GM19455 (cell line): ENCODE data around the gene SLC12A8.

Experiments used
- ATAC-seq: cut with Tn5 transposase; IDR thresholded peaks from one replicate; pipeline ENCODE4 v1.9.1; 2021; ENCODE audit not compliant: unreplicated experiment

The SLC12A8 gene

DNA sequence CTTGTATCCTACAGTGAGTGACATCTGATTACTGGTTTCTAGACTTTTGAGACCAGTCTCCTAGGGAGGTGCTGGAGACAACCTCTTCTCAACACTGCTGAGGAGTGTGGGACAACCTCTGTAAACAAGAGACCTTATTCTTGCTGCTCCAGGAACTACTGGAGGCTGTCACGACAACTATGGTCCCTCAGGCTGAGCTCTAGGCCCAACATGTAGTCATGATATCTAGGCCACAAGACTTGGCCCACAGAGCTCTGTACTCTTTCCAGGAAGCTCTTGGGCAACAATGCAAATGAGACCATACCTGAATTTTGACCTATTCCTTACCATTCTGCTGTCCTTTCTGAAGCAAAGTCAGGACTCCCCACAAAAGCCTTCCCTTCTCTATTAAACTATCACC lies 132.5 kb downstream of the SLC12A8 start:
- ATAC-seq: no peak

DNA sequence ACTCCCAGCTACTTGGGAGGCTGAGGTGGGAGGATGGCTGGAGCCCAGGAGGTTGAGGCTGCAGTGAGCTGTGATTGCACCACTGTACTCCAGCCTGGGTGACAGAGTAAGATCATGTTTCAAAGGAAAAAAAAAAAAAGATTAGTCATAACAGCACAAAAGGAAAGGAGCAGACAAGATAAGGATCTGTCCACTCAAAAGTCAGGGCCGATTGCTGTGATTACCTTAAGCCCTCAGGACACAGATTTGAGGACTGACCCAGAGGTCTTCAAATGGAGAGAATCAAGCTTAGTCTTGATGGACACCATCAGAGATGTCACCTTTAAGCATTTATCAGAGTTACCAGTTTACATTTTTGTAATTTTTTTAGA lies 132.9 kb downstream of the SLC12A8 start:
- ATAC-seq: no peak

DNA sequence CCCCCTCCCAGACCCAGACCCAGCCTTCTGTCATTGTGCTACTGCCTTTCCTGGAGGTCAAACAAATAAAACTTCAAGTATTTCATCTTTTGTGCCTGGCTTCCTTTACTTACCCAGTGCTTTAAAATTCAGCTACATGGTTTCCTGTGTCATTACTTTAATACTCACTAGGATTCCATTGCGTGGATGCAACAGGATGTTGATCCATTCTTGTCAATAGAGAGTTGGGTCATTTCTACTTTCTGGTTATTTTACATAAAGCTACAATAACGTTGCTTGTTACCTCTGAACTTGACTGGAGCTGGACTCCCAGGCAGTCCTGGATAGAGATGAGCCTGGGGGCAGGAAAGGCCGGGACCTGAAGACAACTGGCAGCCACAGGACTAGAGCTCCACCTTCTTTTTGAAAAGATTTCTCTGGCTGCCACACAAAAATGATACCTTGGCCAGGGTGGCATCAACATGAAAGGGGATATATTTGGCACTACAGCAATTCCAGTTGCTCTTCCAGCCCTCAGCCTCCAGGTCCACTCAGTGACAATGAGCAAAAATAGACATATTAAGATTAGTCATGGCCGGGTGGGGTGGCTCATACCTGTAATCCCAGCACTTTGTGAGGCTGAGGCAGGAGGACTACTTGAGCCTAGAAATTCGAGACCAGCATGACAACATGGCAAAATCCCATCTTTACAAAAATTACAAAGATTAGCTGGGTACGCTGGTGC lies 133.4 kb downstream of the SLC12A8 start:
- ATAC-seq: no peak

- ATAC-seq: no peak
Observed at GRCh38 chr3:125077864-125078263, 134.7 kb downstream of the SLC12A8 start.

DNA sequence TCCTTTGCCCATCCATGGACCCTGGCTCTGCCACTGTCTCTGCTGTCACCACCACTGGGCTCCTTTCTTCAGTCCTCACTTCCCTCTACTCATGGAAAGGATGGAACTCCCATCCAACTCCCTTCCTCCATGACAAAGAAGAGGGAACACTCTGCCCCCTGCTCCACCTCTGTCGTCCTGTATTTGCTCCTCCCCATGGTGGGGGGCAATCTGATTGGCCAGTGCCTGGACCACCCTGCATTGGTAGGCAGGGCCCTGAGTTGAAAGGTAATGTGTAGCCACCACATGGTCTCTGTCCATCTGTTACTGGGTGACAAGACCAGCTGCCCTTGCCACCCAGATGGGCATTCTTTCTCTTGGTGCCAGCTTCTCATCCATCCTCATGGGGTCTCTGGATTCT lies 136.1 kb downstream of the SLC12A8 start:
- ATAC-seq: no peak

DNA sequence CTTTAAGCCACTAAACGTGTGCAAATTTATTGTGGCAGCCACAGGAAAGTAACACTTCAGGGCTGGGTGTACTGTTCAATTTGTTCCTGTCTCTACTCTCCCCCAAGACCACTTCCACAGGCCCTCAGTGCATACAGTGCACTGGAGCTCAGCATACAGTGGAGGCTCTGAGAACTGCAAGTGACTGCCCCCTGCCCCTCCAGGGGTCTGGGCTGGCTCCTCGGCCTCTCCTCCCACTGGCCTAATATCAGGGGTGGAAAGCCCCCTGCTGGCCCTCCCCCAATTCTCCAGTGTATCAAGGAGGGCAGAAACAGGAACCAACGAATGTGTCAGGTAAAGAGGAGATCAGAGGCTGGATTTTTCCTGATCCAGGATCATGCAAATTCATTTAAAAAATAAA lies 136.8 kb downstream of the SLC12A8 start:
- no peak for ATAC-seq

DNA sequence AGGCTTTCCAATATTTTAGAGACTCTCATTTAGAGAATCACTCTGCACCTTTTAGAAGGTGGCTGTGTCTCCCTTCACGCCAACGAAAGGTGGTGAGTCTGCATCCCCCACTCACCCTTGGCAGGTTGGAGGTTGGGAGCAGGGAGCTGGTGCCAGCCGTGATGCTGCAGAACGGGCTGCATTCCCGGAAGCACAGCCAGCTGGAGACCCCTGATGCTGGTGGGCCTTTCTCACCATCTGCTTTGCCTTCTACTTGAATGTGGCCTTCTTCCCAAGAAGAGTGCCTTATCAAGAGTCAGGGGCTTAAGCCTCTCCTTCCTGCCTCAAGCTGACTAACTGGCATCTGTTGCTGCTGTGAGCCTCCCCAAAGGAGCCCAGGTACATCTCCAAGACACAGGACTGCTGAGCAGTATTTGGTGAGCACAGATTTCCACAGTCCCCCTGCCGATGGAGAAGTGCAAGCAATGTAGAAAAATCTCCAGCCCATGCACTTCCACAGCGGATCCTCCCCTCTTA lies 139.1 kb downstream of the SLC12A8 start:
- ATAC-seq: no peak

- no peak for ATAC-seq
Observed at GRCh38 chr3:125072749-125073389, 139.7 kb downstream of the SLC12A8 start.

DNA sequence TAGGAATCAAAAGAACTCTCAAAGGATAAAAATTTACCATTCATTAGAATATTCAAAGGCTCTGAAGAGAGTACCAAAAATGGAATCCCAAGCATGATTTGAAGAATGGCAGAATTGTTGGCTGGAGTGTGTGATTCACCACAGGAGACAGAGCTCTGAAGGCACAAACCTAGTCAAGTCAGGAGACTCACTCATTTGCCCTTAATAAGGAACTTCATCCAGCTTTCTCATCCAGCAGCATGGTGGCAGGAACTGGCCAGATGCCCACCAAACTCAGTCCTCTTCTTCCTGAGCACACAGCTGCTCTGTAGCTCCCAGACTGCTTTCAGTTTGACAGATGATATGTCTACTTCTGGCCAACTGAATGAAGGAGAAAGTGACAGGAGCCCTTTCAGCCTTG lies 140.2 kb downstream of the SLC12A8 start:
- no peak for ATAC-seq

DNA sequence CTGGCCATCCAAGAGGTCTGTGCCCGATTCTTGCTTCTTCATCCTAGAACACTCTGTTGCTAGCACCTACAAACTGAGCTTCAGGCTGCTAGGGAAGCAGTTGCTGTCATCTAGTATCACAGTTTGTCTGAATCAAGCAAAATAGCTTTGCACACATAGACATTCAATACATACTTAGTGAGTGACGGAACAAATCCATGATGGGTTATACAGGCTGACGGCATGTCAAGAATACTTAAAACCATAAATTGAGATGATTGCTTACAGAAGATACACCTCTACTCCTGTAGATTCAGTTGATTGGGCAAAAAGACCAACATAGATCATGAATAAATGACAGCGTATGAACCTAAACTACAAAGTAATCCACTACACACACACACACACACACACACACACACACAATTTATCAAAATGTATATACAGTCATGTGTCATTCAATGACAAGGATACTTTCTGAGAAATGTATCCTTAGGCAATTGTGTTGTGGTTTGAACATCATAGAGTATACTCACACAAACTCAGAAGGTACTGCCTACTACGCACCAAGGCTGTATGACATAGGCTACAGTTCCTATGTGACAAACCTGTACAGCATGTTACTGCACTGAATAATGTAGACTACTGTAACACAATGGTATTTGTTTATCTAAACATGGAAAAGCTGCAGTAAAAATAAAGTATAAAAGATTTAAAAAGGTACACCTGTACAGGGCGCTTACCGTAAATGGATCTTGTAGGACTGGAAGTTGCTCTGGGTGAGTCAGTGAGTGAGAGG lies 142.4 kb downstream of the SLC12A8 start:
- no peak for ATAC-seq

GRCh38 chr3:125069452-125069851 lies 143.1 kb downstream of the SLC12A8 start:
- ATAC-seq: no peak

DNA sequence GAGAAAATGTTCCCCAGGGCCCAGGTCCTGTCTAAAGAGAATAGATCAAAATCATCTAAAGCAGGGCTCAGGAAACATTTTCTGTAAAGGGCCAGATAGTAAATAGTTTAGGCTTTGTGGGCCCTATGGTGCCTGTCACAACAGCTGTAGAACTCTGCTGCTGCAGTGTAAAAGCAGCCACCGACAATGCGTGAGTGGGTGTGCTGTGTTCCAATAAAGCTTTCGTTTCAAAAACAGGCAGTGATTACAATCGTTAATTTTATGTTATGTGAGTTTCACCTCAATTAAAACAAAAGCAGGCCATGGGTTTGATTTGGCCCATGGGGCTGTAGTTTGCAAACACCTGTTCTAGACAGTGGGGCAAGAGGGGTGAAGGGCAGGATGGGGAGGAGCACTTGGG lies 144.3 kb downstream of the SLC12A8 start:
- no peak for ATAC-seq

DNA sequence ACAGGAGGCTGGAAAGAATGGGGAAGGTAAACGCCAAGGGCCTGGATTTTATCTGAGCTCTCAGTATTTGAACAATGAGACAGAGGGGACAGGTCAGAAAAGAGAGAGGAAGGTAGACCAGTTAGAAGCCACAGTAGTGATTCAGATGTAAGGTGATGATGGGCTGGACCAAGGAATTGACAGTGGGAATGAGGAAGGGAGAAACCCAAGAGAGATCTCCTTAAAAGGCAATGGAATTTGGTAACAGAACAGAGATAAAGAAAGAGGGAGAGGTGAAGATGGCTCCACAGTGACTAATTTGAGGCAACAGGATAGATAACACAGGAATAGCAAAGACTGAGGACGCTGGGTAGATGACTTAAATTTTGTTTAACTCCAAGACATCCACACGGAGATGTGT lies 145.3 kb downstream of the SLC12A8 start:
- no peak for ATAC-seq

GRCh38 chr3:125062904-125063618 lies 149.5 kb downstream of the SLC12A8 start:
- ATAC-seq: no peak

DNA sequence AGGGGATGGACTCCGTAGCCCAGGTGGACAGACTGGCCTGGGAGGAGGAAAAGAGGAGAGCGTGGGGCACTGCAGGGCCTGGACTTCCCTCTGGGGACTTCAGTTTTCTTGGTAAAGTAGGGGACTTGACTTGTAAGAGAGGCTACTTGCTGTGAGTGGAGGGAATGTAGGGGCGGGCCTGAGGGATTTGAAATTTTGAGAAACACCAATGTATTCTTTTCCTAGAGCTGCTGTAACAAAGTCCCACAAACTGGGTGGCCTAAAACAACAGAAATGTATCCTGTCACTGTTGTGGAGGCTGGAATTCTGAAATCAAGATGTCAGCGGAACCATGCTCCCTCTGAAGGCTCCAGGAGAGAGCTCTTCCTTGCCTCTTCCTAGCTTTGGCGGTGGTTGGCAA lies 150.9 kb downstream of the SLC12A8 start:
- no peak for ATAC-seq

DNA sequence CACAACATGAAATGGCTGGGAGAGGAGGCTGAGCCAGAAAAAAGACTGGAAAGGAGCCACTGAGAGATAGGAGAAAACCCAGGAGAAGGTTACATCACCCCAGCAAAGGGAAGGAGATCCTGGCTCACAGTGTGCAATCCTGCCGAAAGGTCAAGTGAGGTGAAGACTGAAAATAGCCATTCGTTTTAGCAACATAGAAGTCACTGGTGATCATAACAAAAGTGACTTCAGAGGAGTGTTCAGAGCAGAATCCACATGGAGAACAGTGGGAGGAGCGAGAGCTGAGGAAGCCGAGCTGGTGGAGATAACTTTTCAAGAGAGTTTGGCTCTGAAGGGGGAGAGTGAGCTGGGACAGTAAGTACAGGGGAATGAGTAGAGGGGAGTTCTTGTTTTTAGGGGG lies 151.4 kb downstream of the SLC12A8 start:
- no peak for ATAC-seq

DNA sequence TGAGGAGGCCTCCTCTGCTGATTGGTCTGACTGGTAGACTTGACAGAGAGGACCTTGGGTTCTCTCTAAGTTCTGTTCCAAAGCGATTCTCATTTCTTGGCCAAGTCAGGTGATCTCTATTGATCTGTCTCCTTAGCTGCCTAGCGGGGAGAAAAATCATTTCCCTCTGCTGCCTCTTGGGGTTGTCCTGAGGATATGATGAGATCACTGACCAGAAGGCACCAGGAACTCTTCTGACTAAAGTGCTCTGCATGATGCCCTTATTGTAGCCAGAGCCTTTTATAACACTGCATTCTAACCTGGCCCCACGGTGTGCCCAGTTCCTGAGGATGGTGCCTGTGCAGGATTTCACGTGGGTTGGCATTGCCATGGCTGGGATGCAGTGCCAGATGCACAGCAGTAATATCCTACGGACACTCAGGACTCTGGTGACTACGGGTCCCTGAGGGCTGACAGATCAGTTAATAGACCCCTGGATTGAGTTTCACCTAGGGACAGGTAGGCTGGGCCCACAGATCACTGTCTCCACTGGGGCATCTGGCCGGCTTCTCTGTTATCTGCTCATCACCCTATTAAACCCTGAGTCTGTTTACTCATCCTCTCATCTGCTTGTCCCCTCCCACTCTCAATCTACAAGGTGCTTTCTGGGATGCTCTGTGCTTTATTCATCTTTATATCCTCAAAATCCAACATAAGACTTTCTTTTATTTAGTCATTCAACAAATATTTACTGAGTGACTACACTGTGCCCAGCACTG lies 152.9 kb downstream of the SLC12A8 start:
- no peak for ATAC-seq

DNA sequence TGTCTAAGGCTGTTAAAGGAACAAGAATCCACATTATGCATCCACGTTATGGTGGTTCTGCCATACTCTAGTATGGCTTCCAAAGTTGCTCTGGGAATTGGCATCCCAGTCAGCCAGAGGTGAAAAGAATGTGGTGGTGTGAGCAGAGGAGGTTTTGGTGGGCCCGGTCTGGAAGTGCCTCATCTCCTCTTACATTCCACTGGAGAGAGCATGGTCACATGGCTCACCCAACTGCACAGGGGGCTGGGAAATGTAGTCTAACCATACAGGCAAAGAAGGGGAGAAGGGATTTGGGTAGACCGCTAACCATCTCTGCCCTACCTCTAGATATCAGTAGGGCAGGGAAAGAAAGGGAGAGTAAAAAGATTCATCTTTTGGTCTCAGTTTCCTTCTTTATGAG lies 153.6 kb downstream of the SLC12A8 start:
- no peak for ATAC-seq

- ATAC-seq: no peak
Observed at GRCh38 chr3:125058529-125058928, 154.0 kb downstream of the SLC12A8 start.

DNA sequence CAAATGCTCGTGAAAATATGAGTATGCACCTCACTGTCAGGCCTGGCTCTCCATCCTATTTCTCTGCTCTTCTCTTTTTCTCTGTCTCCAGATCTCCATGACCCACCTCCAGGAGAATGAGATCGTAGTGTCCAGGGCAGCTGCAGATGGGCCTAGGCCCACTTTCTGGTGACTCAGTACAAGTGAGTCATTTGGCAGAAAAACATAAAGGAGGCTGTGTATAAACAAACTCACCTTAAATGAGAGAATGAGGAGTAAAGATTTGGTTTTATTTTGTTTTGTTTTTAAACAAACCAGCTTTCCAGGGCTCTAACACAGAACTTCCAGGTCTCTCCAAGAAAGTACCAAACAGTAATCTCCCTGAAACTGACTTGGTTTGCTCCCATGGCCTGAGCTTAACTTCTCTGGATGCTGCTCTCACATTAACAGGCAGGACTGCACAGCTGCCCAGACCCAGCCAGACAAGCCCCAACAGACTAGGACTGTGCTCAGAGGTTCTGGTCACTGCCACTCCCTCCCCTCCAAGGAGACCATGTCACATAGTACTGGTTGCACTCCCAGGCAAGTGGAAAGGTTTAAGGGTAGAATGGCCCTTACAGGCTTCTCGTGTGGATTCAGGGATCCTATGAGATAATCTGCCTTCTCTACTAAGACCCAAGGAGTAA lies 155.2 kb downstream of the SLC12A8 start:
- no peak for ATAC-seq
